Colon (tissue), 2 donors: ENCODE data around the gene SLC16A10.
"Not testable (repeated sequence)": the region's sequence is repeated elsewhere in the genome, so short reads cannot be mapped to it uniquely, and the experiment has no call there.

Experiments used
- FAIRE-seq: peaks from 2 replicates; lab custom pipeline; 2012; peaks lifted over from hg19 to GRCh38; lab: Jason Lieb, UNC
- donor health status: control.
- donor health status: control.

SLC16A10 gene

DNA sequence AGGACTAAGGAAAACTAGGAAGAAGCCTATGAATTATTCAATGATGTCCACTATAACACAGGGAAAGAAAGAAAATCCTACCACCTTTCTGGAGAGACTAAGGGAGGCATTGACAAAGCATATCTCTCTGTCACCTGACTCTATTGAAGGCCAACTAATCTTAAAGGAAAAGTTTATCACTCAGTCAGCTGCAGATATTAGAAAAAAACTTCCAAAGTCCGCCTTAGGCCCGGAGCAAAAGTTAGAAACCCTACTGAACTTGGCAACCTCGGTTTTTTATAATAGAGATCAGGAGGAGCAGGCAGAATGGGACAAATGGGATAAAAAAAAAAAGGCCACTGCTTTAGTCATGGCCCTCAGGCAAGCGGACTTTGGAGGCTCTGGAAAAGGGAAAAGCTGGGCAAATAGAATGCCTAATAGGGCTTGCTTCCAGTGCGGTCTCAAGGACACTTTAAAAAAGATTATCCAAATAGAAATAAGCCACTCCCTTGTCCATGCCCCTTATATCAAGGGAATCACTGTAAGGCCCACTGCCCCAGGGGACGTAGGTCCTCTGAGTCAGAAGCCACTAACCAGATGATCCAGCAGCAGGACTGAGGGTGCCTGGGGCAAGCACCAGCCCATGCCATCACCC is 47.0 kb downstream of the SLC16A10 start:
- FAIRE-seq = not testable (repeated sequence)

DNA sequence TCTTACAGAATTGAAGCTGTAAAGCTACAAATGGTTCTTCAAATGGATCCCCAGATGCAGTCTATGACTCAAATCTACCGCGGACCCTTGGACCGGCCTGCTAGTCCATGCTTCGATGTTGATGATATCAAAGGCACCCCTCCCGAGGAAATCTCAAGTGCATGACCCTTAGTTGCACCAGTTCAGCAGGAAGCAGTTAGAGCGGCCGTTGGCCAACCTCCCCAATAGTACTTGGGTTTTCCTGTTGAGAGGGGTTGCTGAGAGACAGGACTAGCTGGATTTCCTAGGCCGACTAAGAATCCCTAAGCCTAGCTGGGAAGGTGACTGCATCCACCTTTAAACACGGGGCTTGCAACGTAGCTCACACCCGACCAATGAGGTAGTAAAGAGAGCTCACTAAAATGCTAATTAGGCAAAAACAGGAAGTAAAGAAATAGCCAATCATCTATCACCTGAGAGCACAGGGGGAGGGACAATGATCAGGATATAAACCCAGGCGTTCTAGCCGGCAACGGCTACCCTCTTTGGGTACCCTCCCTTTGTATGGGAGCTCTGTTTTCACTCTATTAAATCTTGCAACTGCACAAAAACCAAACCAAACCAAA is 50.3 kb downstream of the SLC16A10 start:
- FAIRE-seq = not testable (repeated sequence)

DNA sequence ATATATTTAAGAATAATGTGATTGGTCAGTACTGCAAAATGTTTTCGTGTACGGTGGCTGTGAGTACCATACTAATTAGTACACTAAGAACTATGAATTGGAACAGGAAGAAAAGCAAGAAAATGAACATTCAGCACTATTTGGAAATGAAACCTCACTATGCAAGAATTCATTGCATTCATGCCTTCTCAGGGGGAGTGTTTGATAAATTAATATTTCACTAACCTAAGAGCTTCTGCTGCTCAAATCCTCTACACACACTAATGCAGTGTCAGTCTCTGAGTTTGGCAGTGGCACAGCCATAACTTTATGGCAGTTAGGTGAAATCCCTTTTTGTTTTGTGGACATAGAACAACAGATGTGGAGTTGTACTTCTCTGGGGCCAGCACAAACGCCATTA is 60.1 kb downstream of the SLC16A10 start:
- no peak for FAIRE-seq

DNA sequence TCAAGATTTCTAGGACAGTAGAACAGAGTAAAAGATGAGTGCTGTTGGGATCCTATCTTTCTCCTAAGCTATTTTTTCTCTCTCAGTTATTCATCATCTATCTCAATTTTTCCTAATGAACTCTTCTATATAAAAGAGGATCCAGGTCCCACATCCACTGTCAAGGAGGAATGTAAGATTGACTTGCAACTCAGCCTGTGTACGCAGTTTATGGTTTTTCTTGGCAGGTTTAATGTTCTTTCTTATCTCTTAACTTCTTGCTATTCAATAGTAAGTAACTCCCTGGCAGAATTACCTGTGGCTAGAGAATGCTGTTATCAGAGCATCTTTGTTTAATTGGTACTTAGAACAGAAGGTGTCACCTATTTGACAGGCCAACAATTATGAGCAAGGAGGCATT is 60.8 kb downstream of the SLC16A10 start:
- no peak for FAIRE-seq

- no peak for FAIRE-seq
Observed at GRCh38 chr6:111150577-111150976, 63.3 kb downstream of the SLC16A10 start.

DNA sequence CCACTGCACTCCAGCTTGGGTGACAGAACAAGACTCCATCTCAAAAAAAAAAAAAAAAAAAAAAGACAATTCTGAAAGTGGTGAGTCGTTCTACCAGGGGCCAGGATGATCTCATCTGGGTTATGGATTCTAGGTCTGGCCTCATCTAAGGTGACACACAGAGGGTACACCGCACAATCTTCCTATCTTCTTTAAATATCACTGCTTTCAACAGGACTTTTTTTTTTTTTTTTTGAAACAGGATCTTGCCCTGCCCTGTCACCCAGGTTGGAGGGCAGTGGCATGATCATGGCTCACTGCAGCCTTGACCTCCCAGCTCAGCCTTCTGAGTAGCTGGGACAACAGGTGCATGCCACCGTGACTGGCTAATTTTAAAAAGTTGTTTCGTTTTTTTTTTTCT is 67.7 kb downstream of the SLC16A10 start:
- FAIRE-seq = no peak

GRCh38 chr6:111157412-111157811 is 70.1 kb downstream of the SLC16A10 start:
- no peak for FAIRE-seq

DNA sequence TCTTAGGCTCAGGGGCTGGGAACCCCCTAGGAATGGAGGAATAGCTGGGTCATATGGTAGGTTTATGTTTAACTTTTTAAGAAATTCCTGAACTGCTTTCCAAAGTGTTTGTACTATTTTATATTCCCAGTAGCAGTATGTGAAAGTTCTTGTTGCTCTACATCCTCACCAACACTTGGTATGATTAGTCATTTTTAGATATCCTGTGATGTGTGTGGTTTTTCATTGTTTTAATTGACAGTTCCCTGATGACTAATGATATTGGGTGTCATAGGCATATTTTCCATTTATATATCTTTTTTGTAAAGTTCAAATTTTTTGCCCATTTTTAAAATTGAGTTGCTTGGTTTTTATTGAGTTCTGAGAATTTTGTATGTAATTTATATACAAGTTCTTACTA is 72.3 kb downstream of the SLC16A10 start:
- no peak for FAIRE-seq

GRCh38 chr6:111161650-111162049 is 74.3 kb downstream of the SLC16A10 start:
- no peak for FAIRE-seq

GRCh38 chr6:111162504-111162903 is 75.2 kb downstream of the SLC16A10 start:
- no peak for FAIRE-seq

DNA sequence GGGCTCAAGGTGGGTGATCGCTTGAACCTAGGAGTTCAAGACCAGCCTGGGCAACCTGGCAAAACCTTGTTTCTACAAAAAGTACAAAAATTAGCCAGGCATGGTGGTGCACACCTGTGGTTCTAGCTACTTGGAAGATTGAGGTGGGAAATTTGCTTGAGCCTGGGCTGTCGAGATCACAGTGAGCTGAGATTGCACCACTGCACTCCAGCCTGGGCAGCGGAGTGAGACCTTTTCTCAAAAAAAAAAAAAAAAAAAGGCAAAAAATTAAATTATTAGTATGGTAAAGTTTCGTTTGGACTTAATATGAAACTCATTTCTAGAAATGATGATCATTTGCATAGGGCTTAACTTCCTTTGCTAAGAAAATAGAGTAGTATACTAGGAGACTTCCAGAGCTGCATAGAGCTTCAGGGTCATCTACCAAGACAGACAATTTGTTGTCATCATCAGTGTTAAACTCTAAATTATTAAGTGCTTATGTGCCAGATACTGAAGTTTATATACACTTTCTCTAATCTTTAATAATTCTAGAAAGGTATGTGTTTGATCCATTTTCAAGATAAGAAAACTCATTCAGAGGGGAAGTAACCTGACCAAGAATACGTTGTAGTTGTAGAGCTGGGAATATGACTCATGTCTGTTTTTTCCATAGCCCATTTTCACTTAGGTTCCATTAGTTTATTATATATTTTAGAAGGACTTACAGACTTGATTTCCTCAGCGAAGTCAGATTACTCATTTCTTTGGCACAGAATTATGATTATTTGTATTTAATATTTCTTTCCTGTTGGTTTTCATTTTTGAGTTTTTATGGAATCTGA is 84.5 kb downstream of the SLC16A10 start:
- FAIRE-seq = no peak

- FAIRE-seq = no peak
Observed at GRCh38 chr6:111172563-111172962, 85.3 kb downstream of the SLC16A10 start.

- no peak for FAIRE-seq
Observed at GRCh38 chr6:111173341-111173740, 86.0 kb downstream of the SLC16A10 start.

- FAIRE-seq = no peak
Observed at GRCh38 chr6:111173946-111174345, 86.6 kb downstream of the SLC16A10 start.

- no peak for FAIRE-seq
Observed at GRCh38 chr6:111175109-111175508, 87.8 kb downstream of the SLC16A10 start.

DNA sequence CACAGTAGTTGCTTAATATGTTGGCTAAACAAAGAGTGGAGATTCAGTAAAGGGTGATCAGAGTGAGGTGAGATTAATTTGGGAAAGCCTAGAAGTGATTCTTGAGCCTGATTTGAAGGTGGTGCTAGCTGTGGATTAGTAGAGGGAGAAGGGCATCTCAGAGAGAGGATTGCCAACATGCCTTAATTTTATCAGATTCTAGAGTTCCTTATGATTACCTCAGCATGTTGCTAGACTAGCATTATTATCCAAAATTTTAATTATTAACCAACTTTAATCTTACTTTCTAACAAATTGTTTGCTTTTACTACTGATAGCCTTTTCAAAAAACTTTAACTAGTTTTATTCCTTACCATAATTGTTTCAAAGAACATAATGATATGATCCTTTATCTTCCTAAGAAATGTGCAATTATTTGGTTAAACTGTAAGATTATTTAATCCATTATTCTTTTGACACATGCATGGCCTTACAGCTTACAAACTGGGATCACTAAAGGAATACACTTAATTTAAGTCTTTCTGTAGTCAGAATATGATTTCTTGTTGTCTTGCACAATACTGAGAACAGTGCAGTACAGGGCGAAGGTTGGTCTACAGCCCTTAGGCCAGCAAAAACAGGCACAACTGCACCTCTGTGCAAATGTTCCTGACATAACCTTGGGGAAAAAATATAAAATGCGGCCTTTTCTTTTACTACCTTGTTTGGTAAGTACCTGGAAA is 88.9 kb downstream of the SLC16A10 start:
- no peak for FAIRE-seq

- FAIRE-seq = no peak
Observed at GRCh38 chr6:111176760-111177099, 89.4 kb downstream of the SLC16A10 start.

DNA sequence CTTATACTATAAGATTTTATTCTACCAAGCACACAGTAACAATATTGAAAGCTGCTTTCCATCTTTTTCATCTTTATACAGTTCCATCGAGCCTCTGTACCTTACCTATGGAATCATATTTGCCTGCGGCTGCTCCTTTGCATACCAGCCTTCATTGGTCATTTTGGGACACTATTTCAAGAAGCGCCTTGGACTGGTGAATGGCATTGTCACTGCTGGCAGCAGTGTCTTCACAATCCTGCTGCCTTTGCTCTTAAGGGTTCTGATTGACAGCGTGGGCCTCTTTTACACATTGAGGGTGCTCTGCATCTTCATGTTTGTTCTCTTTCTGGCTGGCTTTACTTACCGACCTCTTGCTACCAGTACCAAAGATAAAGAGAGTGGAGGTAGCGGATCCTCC is 89.8 kb downstream of the SLC16A10 start:
- no peak for FAIRE-seq

- no peak for FAIRE-seq
Observed at GRCh38 chr6:111183702-111184517, 96.6 kb downstream of the SLC16A10 start.

DNA sequence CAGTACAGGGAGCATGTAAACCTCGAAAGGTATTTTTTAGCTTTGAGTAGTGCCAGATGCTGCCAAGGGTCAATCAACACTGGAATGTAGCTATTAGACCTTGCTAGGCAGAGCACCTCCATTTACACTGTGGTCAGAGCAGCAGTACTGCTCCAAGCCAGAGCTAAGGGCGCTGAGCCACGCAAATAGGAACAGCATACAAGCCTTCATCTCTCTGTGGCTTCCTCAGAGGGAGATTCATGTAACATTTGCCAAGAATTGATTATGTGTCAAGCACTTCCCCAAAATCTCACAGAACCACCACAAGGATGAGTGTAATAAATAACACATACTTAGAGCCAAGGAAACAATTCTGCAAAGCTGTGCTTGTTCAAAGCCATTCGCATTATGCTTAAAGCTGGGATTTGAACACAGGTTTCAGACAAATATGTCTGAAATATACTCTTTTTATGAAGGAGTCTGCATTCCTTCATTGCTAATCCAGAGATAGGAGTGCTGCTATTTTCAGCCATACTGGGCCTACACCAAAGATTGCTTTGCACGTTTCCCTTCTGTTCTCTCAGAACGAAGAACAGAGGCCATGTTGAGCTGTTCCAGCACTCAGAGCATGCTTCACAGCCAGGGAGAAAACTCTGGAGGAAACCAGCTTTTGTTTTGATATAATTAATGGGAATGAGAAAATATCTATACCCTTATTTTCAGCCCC is 97.7 kb downstream of the SLC16A10 start:
- no peak for FAIRE-seq

GRCh38 chr6:111185954-111186353 is 98.7 kb downstream of the SLC16A10 start:
- FAIRE-seq = no peak
